Nucleus accumbens (tissue), 56 donors: ENCODE data around the gene R3HDM4.

ENCODE experiments used
- DNase-seq, 56 donors: peaks; one replicate each; lab custom pipeline; 2025; lab: John Stamatoyannopoulos, UW

Gene R3HDM4

GRCh38 chr19:878751-879561 is 34.1 kb downstream of the R3HDM4 start:
- peak in 8 of 56 donors; percentile 14 to 42 (median 27) for DNase-seq

DNA sequence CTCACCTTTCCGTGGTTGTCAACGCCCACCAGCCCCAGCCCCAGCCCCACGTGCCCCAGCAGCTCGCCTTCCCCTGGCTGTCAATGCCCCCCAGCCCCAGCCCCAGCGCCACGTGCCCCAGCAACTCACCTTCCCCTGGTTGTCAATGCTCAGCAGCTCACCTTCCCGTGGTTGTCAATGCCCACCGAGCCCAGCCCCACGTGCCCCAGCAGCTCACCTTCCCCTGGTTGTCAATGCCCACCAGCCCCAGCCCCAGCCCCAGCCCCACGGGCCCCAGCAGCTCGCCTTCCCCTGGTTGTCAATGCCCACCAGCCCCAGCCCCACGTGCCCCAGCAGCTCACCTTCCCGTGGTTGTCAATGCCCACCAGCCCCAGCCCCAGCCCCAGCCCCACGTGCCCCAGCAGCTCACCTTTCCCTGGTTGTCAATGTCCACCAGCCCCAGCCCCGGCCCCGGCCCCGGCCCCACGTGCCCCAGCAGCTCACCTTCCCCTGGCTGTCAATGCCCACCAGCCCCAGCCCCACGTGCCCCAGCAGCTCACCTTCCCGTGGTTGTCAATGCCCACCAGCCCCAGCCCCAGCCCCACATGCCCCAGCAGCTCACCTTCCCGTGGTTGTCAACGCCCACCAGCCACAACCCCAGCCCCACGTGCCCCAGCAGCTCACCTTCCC is 34.9 kb downstream of the R3HDM4 start:
- DNase-seq = peak in 1 of 56 donors; percentile 14

DNA sequence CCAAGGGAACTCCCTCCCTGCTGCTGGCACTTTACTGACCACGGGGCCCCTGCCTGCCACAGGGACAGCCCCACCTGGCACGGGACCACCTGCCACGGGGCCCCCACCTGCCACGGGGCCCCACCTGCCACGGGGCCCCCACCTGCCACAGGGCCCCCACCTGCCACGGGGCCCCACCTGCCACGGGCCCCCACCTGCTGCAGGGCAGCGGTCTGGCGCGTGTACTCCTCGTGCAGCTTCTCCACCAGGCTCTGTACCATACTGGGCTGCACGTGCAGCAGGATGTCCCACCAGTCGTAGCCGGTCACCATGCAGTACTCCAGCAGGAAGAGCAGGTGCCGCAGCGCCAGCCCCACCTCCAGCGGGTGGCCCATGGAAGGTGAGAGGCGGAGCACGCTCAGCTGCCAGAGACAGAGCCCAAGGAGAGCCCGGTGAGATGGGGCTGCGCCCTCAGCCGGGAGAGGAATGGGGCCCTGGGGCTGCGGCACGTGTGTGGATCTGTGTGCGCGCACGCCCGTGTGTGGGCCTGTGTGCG is 36.2 kb downstream of the R3HDM4 start:
- DNase-seq = no peak

DNA sequence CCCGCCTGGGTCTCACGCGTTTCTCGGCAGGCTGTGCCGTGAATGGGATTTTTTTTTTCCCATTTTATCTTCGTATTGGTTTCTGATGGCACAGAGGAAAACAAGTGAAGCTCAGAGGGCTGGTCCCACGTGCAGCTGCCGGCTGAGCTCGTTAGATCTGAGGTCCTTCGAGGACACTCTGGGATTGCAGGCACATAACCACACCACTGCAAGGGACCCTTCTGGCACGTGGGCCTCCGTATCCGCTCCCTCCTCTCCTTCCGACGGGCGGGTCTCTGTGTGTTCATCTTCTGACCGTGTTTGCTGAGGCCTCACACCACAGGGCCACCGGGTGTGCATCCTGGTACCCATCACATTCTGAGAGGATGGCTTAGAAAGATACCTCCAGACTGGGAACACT is 36.9 kb downstream of the R3HDM4 start:
- no peak for DNase-seq

GRCh38 chr19:875265-875879 is 37.6 kb downstream of the R3HDM4 start:
- no peak for DNase-seq

DNA sequence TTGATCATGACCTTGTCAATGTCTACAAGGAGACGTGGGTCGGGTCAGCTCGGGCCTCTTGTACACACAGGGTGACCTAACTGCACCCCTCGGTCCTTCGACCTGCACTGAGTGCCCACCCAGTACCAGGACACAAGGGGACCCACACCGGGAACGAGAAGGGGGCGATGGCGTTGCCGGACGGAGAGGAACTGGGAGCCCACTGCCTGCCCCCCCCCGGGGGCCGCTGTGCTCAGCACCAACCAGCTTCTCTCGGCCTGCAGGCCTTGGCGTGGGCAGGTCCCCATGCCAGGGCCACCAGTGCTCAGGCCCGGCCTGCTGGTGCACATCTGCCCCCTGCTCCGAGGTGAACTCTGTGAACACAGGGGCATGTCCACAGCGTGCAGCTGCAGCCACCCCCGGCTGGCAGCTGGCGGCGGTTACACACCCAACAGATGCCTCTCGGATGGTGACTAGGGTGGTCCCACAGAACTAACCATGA is 39.4 kb downstream of the R3HDM4 start:
- no peak for DNase-seq

GRCh38 chr19:873084-873483 is 39.9 kb downstream of the R3HDM4 start:
- peak in 2 of 56 donors; percentile 11 to 17 for DNase-seq

DNA sequence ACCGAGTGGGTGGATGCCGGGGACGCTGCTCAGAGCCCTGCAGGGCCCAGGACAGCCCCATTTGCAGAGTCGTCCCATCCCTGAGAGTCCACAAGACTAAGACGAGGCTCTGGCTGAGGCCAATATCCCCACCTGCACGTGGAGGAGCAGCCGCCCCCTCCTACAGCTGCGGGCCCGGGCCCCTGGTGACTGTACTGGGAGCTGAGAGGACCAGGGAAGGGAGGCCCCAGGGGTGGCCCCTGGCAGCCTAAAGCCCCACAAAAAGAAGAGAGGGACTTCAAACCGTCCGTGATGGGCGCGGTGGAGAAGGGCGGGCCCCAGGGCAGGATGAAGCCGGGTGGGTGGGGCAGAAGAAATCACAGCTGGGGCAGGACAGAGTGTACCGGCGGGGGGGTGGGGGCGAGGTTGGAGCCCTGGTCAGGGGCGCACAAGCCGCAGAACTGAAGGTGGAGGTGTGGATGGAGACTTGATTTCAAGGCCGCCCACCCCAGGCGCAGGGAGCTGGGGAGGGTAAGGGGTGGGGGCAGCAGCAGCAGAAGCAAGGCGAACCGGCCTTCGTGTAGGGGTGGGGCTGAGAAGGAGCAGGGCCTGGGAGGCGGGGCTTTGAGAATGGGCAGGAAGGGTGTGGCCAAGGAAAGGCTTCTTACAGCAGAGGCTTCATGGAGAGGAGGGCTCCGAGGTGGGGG is 40.6 kb downstream of the R3HDM4 start:
- DNase-seq = no peak

DNA sequence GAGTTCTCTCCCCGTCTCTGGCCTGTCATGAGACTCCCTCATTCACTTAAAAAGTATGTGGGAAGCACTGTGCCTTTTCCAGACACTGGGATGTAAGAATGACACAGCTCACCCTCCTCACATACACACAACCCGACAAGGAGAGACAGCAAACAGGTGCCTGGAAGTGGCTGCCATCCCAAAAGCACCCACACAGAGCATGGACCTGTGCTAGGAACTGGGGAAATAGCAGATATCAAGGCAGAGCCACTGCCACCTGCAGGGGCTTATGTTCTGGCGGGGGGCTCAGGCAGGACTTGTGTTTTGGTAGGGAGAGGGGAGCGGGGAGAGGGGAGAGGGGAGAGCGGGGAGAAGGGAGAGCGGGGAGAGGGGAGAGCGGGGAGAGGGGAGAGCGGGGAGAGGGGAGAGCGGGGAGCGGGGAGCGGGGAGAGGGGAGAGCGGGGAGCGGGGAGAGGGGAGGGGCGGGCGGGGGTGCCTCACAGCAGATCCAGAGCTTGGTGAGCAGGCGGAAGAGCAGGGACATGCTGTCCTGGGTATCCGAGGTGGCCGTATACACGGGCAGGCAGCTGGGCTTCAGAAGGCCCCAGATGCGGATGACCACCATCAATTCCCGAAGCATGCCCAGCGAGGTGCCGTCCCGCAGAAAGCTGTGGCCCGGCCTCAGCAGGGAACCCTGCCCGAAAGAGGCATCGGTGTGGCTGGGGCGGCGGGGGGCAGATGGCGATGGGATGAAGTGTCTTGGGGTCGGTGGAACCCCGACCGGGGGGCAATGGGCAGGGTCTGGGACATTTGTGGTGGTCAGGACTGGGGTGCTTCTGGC is 41.4 kb downstream of the R3HDM4 start:
- peak in 2 of 56 donors; percentile 6 to 33 for DNase-seq

DNA sequence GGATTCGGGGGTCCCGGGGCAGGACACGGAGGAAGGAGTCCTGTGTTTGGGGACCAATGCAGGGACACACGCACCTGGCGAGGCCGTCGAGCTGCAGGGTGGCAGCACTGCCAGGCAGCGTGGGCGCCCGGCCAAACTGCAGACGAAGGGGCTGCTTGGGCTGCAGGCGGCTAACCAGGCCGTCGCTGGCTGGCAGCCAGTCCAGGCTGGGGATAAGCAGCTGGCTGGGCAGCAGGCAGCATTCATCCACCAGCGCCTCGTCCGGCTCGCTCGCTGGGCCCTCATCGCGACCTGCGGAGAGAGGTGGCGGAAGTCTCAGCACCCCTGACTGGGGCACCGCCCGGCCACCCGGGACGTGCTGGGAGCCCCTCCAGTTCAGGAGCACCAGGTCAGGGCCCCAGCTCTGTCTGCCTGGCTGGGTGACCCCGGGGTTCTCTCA is 42.0 kb downstream of the R3HDM4 start:
- peak in 17 of 56 donors; percentile 4 to 58 (median 31) for DNase-seq

GRCh38 chr19:870314-870713 is 42.7 kb downstream of the R3HDM4 start:
- DNase-seq = no peak

GRCh38 chr19:869245-870177 is 43.5 kb downstream of the R3HDM4 start:
- DNase-seq = peak in 3 of 56 donors; percentile 15 to 29 (median 17)

- no peak for DNase-seq
These were observed 44.4 kb downstream of the R3HDM4 start for GRCh38 chr19:868458-869244.

DNA sequence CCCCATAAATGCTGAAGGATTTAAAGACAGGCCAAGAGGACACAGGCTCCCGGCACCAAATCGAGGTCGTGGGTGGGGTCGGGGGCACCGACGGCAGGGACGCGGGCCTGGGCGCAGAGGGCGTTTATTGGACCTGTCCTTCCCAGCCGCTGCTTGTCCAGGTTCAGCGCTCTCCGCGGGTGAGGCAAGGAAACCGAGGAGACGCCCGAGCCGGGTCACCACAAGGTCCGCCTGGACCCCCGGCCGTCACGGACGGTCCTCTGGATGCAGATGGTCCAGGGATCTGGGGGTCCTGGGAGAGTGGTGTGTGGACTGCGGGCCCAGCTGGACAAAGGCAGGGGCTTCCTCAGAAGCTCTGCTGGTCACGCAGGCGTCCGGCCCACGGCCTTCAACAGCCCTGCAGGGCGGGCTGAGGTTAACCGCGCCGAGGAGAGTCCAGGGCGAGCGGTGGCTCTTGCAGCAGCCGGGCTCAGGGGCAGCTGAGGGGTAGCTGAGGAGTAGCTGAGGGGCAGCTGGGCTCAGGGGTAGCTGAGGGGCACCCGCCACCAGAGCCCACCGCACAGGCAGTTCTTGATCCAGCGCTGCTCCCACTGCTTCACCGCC is 45.1 kb downstream of the R3HDM4 start:
- DNase-seq = no peak

- peak in 1 of 56 donors; percentile 21 for DNase-seq
These were observed 45.7 kb downstream of the R3HDM4 start for GRCh38 chr19:867301-867793.

DNA sequence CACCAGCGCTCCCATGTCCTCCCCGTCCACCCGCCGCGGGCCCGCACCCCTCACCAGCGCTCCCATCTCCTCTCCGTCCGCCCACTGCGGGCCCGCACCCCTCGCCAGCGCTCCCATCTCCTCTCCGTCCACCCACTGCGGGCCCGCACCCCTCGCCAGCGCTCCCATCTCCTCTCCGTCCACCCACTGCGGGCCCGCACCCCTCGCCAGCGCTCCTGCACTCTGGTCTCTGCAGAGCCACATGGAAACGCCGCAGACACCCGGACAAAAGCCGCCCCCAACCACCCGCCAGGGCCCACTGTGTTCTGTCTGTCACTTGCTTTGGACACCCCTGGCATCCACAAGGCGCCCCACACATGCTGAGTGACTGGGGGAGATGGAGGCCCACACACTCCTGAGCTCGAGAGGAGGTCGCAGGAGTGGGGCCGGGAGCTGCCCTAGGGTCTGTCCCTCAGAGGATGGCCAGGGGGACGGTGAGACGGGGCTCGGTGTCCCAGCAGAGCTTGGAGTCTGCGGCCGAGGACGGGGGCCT is 46.2 kb downstream of the R3HDM4 start:
- DNase-seq = no peak

- no peak for DNase-seq
These were observed 49.8 kb downstream of the R3HDM4 start for GRCh38 chr19:863315-863620.
